ENCODE results near the gene EIF6. TPM values are rescaled to one million over a fixed set of nuclear protein-coding genes. Genes with fewer than 3 reads are reported as not detected.
A peak's percentile ranks its signal among the peaks of the same experiment; 100 is the strongest.

The EIF6 gene
- total RNA-seq, 2 donors from 2014 or later, result 23.3 to 35.6 TPM

DNA sequence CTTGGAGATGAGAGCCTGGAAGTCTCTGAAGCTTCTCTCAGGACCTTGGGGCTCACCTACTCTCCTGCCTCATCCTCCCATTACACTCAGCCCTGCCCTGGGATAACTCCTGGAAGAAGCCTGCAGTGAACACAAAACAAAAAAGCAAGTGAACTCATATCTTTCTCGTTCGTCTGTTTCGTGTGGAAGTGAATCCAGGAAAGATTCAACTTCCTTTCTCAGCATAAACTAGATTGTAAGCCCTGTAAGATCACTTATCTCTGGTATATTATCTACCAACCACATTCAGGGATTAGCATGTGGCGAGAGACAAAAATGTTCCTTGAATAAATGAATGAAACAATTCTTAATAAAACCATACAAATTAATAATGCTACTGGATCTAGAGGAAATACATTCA, 44.1 kb upstream of the EIF6 start:
- Histone ChIP-seq H3K9me3 (no peaks in the 10 kb centered on the region), H3K4me1 (peaks cover 14% of the 10 kb centered on the region), H3K4me3 (no peak overlapping the region), H3K36me3 (replicated peaks in 1 of 2; ENCODE audit: insufficient read depth in 1 of 2, low read depth in 2 of 2) (no peaks in the 10 kb centered on the region), H3K27ac (no peak overlapping the region), H3K27me3 (no peaks in the 10 kb centered on the region)
- WGBS, 2 donors, result 72 to 86% methylated on average over 4 of the region's 4 CpGs
- DNase-seq (no peak), ATAC-seq (no peak)
- intact Hi-C loops (cut with DNase I), result no loop called here
- TF ChIP-seq, protein P1, sequence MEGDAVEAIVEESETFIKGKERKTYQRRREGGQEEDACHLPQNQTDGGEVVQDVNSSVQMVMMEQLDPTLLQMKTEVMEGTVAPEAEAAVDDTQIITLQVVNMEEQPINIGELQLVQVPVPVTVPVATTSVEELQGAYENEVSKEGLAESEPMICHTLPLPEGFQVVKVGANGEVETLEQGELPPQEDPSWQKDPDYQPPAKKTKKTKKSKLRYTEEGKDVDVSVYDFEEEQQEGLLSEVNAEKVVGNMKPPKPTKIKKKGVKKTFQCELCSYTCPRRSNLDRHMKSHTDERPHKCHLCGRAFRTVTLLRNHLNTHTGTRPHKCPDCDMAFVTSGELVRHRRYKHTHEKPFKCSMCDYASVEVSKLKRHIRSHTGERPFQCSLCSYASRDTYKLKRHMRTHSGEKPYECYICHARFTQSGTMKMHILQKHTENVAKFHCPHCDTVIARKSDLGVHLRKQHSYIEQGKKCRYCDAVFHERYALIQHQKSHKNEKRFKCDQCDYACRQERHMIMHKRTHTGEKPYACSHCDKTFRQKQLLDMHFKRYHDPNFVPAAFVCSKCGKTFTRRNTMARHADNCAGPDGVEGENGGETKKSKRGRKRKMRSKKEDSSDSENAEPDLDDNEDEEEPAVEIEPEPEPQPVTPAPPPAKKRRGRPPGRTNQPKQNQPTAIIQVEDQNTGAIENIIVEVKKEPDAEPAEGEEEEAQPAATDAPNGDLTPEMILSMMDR (IDR thresholded peaks at IDR 0.05), result no peak
- no peak for TF ChIP-seq POLR2A (IDR thresholded peaks at IDR 0.05)

DNA sequence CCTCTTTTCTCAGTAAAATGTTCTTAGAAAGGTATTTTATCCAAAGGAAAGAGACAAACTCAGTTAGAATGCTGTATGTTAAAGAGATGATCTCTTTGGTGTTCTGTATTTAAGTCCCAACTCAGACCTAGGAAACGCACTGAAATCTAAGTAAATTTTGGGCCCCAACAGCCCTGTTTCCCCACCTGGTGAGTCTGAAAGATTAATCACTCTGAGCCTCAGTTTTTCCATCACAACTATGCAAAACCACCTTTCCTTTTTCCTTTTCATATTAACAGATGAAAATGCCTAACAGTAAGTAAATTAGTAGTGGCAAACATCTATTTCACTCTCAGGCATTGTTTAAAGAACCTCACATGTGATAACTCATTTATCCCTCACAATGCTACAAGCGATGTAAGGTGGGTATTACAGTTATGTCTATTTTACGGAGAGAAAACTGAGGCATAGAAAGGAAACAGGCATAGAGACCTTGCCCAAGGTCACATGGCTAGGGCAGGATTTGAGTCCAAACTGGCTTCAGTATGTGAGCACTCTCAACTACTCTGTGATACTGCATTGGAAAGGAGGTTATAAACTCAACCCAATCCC, 43.6 kb upstream of the EIF6 start:
- Histone ChIP-seq H3K27ac (no peak overlapping the region), H3K9me3 (no peaks in the 10 kb centered on the region), H3K27me3 (no peaks in the 10 kb centered on the region), H3K36me3 (replicated peaks in 1 of 2; ENCODE audit: insufficient read depth in 1 of 2, low read depth in 2 of 2) (no peaks in the 10 kb centered on the region), H3K4me1 (peaks cover 11% of the 10 kb centered on the region), H3K4me3 (no peak overlapping the region)
- DNase-seq, result no peak
- intact Hi-C loops (cut with DNase I), result no loop called here
- WGBS, 2 donors, result 77 to 92% methylated on average over 3 of the region's 3 CpGs
- no peak for ATAC-seq
- TF ChIP-seq, protein P1 (IDR thresholded peaks at IDR 0.05), result no peak
- no peak for TF ChIP-seq POLR2A (IDR thresholded peaks at IDR 0.05)

DNA sequence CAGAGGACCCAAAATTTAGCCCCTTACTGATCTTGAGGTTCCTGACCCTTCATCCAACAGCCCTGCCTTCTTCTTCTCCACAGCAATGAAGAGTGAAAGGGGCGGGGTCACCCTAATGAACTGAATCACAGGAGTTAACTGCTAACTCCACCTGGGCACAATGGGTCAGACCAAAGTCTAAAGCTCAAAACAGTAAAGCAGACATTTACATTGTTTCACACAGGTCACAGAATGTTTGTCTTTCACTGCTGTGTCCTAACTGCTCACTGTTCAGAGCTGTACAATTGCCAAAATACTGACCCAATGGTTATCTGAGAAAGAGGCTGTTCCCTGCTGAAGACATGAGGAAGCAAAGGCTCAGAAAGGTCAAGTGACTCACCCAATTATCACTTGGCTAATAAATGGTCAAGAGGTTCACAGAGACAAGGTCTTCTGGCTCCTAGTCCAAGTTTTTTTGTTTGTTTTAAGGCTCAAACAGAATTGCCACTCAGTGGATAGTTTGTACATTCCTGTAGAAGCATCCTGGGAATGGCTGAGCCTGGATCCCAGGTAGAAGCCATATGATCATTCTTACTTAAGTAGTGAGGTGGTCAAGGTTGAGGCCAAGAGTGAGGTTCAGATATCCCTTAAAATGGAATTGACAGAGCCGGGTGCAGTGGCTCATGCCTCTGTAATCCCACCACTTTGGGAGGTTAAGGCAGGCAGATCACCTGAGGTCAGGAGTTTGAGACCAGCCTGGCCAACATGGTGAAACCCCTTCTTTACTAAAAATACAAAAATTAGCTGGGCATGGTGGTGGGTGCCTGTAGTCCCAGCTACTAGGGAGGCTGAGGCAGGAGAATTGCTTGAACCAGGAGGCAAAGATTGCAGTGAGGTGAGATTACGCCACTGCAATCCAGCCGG, 42.8 kb upstream of the EIF6 start:
- no peaks in the 10 kb centered on the region for H3K36me3 ChIP-seq (replicated peaks in 1 of 2; ENCODE audit: insufficient read depth in 1 of 2, low read depth in 2 of 2)
- WGBS, 2 donors, result 89 to 95% methylated on average over 4 of the region's 4 CpGs
- H3K4me1 ChIP-seq, result peaks cover 11% of the 10 kb centered on the region
- ATAC-seq (peak; percentile 71), DNase-seq (peak in 2 of 4 donors; percentile 15 to 20)
- intact Hi-C loops (cut with DNase I), result no loop called here
- no peaks in the 10 kb centered on the region for H3K9me3 ChIP-seq
- peak overlapping the region in 1 of 4 donors; percentile 1 for H3K27ac ChIP-seq
- no peaks in the 10 kb centered on the region for H3K27me3 ChIP-seq
- TF ChIP-seq, protein P1 (IDR thresholded peaks at IDR 0.05), result no peak
- no peak for TF ChIP-seq POLR2A (IDR thresholded peaks at IDR 0.05)
- no peak overlapping the region for H3K4me3 ChIP-seq

DNA sequence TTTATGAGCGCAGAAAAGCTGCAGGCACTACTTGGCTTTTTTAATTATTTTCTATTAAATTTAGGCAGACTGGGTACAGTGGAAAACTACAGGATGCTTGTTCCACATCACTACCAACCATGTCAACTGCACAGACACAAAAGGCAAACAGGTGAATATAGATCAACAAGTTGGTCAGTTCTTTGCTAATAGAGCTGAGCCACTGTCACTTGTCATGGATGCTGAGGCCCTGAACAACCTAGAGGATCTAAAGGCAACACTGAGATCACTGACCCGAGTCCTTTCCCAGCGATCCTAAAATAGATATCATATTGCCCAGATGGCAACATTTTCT, 42.1 kb upstream of the EIF6 start:
- WGBS, 2 donors, result 87 to 91% methylated on average over 3 of the region's 3 CpGs
- DNase-seq (no peak), ATAC-seq (no peak)
- Histone ChIP-seq H3K9me3 (no peaks in the 10 kb centered on the region), H3K4me1 (peaks cover 11% of the 10 kb centered on the region), H3K27ac (peak overlapping the region in 1 of 4 donors; percentile 1), H3K27me3 (no peaks in the 10 kb centered on the region), H3K4me3 (no peak overlapping the region), H3K36me3 (replicated peaks in 1 of 2; ENCODE audit: insufficient read depth in 1 of 2, low read depth in 2 of 2) (no peaks in the 10 kb centered on the region)
- intact Hi-C loops (cut with DNase I), result no loop called here
- TF ChIP-seq, protein P1 (IDR thresholded peaks at IDR 0.05), result no peak
- no peak for TF ChIP-seq POLR2A (IDR thresholded peaks at IDR 0.05)

Measured in body of pancreas (tissue), 4 donors.